Prostate gland (tissue), 2 donors: ENCODE results near the gene BCL7A. TPM values are rescaled to one million over a fixed set of nuclear protein-coding genes. Genes with fewer than 3 reads are reported as not detected.
A peak's percentile ranks its signal among the peaks of the same experiment; 100 is the strongest.

Source experiments
- DNase-seq: peaks from one replicate; pipeline ENCODE4 v3.0.0-alpha.2; 2019; ENCODE audit warnings: low spot score
- H3K27ac ChIP-seq, 2 donors: fragments of 200-600 bp; sonication (generic); 2 replicates each; pipeline ENCODE4 v1.5.1; 2017 to 2019
- H3K27me3 ChIP-seq: fragments of 200-600 bp; sonication (generic); replicated peaks from 2 replicates; pipeline ENCODE4 v1.5.1; 2019; ENCODE audit not compliant: insufficient read depth
- H3K36me3 ChIP-seq, 2 donors: fragments of 200-600 bp; sonication (generic); 1 replicate in 1 of 2; 2 replicates in 1 of 2; pipeline versions ENCODE4 v1.5.1 to v1.8.1; 2017 to 2019
- H3K4me1 ChIP-seq: fragments of 200-600 bp; sonication (generic); replicated peaks from 2 replicates; pipeline ENCODE4 v1.5.1; 2019
- H3K4me3 ChIP-seq, 2 donors: fragments of 200-600 bp; sonication (generic); 2 replicates each; pipeline ENCODE4 v1.5.1; 2017 to 2019
- H3K9me3 ChIP-seq: fragments of 200-600 bp; sonication (generic); 2 replicates; pipeline ENCODE4 v1.5.1; 2017
- CTCF ChIP-seq, 4 experiments: fragments of 200-600 bp in 2 of 4; fragments of 450-650 bp in 2 of 4; sonication (generic) in 2 of 4; IDR thresholded peaks; 1 replicate in 3 of 4; 2 replicates in 1 of 4; pipeline ENCODE4 v1.5.1; 2016 to 2019; ENCODE audit warnings: antibody characterized with exemption in 4 of 4, mild to moderate bottlenecking in 2 of 4, moderate library complexity in 2 of 4
- POLR2A ChIP-seq: fragments of 450-650 bp; IDR thresholded peaks from one replicate; pipeline ENCODE4 v1.6.1; 2016; ENCODE audit warnings: antibody characterized with exemption, mild to moderate bottlenecking
- POLR2AphosphoS5 ChIP-seq: sonication (generic); formaldehyde crosslinking; IDR thresholded peaks from one replicate; pipeline ENCODE4 v1.6.1; 2017; ENCODE audit warnings: antibody characterized with exemption
- WGBS: methylation state at CpG from one replicate; pipeline ENCODE4 v1.1.5; 2018; 5-methylcytosine and 5-hydroxymethylcytosine counted together
- intact Hi-C: fragments of 100-400 bp; cut with DNase I; formaldehyde crosslinking; loops from one replicate; pipeline ENCODE4 v1.14.2; 2022
- total RNA-seq, 2 donors: library from RNA; depleted of rRNA; stranded (reverse); fragments of >200 nt; gene quantifications; one replicate each; pipeline ENCODE4 v1.1.0, GENCODE V29; 2016

BCL7A gene
- total RNA-seq, 2 donors from 2014 or later = 10.3 to 15.4 TPM

GRCh38 chr12:122096014-122096413, 74.3 kb downstream of the BCL7A start:
- intact Hi-C loops = no loop called here
- no peak for TF ChIP-seq POLR2A
- no peak for TF ChIP-seq POLR2AphosphoS5
- no peak for TF ChIP-seq CTCF (IDR thresholded peaks at IDR 0.05)
- Histone ChIP-seq H3K36me3 (no peaks in the 10 kb centered on the region), H3K4me3 (no peak overlapping the region), H3K4me1 (peaks cover 36% of the 10 kb centered on the region), H3K27ac (peak overlapping the region; percentile 60 to 64), H3K9me3 (no peaks in the 10 kb centered on the region), H3K27me3 (no peaks in the 10 kb centered on the region)
- no peak for DNase-seq
- 82% methylated on average over 8 of the region's 9 CpGs for WGBS

GRCh38 chr12:122096591-122097149, 75.0 kb downstream of the BCL7A start:
- H3K27me3 ChIP-seq = no peaks in the 10 kb centered on the region
- 28% methylated on average over 20 of the region's 20 CpGs for WGBS
- TF ChIP-seq POLR2AphosphoS5 (peak; percentile 56), POLR2A (no peak), CTCF (IDR thresholded peaks at IDR 0.05) (peak in 1 of 4 experiments; percentile 13)
- DNase-seq = no peak
- intact Hi-C loops = no loop called here
- H3K9me3 ChIP-seq = no peaks in the 10 kb centered on the region
- H3K27ac ChIP-seq = peak overlapping the region; percentile 60 to 64
- H3K36me3 ChIP-seq = no peaks in the 10 kb centered on the region
- peaks cover 36% of the 10 kb centered on the region for H3K4me1 ChIP-seq
- H3K4me3 ChIP-seq = no peak overlapping the region

- no peaks in the 10 kb centered on the region for H3K9me3 ChIP-seq
- peaks cover 36% of the 10 kb centered on the region for H3K4me1 ChIP-seq
- TF ChIP-seq CTCF (IDR thresholded peaks at IDR 0.05) (no peak), POLR2AphosphoS5 (no peak), POLR2A (no peak)
- no peaks in the 10 kb centered on the region for H3K27me3 ChIP-seq
- DNase-seq = no peak
- intact Hi-C loops = no loop called here
- no peak overlapping the region for H3K4me3 ChIP-seq
- peak overlapping the region; percentile 60 to 64 for H3K27ac ChIP-seq
- H3K36me3 ChIP-seq = no peaks in the 10 kb centered on the region
- 41% methylated on average over 2 of the region's 2 CpGs for WGBS
Measured at GRCh38 chr12:122097584-122097926, 75.9 kb downstream of the BCL7A start.

- peak overlapping the region; percentile 60 to 64 for H3K27ac ChIP-seq
- intact Hi-C loops = no loop called here
- WGBS = 10% methylated on average over 10 of the region's 10 CpGs
- peaks cover 36% of the 10 kb centered on the region for H3K4me1 ChIP-seq
- H3K36me3 ChIP-seq = no peaks in the 10 kb centered on the region
- TF ChIP-seq POLR2A = no peak
- peak; percentile 62 for TF ChIP-seq POLR2AphosphoS5
- TF ChIP-seq CTCF (IDR thresholded peaks at IDR 0.05) = peak in 1 of 4 experiments; percentile 7
- no peaks in the 10 kb centered on the region for H3K27me3 ChIP-seq
- H3K4me3 ChIP-seq = no peak overlapping the region
- no peaks in the 10 kb centered on the region for H3K9me3 ChIP-seq
- DNase-seq = peak; percentile 82
Measured at GRCh38 chr12:122097927-122098756, 76.5 kb downstream of the BCL7A start.
